Esophagus squamous epithelium (tissue), 4 donors: ENCODE results near the gene NAA25.

Experiments used
- POLR2A ChIP-seq, 4 donors: fragments of 450-650 bp; IDR thresholded peaks; one replicate each; pipeline ENCODE4 v1.6.1; 2017; ENCODE audit warnings: antibody characterized with exemption in 4 of 4, mild to moderate bottlenecking in 4 of 4, moderate library complexity in 3 of 4
- TF ChIP-seq, protein P1 (sequence below), 6 experiments: fragments of 450-650 bp in 4 of 6; fragments of 200-600 bp in 2 of 6; sonication (generic) in 2 of 6; IDR thresholded peaks; one replicate each; pipeline ENCODE4 v1.5.1; 2016 to 2019; ENCODE audit warnings: antibody characterized with exemption in 6 of 6, mild to moderate bottlenecking in 4 of 6, moderate library complexity in 4 of 6

GRCh38 chr12:112063273-112063672 lies 45.3 kb downstream of the NAA25 start:
- TF ChIP-seq, protein P1, sequence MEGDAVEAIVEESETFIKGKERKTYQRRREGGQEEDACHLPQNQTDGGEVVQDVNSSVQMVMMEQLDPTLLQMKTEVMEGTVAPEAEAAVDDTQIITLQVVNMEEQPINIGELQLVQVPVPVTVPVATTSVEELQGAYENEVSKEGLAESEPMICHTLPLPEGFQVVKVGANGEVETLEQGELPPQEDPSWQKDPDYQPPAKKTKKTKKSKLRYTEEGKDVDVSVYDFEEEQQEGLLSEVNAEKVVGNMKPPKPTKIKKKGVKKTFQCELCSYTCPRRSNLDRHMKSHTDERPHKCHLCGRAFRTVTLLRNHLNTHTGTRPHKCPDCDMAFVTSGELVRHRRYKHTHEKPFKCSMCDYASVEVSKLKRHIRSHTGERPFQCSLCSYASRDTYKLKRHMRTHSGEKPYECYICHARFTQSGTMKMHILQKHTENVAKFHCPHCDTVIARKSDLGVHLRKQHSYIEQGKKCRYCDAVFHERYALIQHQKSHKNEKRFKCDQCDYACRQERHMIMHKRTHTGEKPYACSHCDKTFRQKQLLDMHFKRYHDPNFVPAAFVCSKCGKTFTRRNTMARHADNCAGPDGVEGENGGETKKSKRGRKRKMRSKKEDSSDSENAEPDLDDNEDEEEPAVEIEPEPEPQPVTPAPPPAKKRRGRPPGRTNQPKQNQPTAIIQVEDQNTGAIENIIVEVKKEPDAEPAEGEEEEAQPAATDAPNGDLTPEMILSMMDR (IDR thresholded peaks at IDR 0.05), result no peak
- no peak for TF ChIP-seq POLR2A (IDR thresholded peaks at IDR 0.05)
